ENCODE measurements around the gene RNF157.
A peak's percentile ranks its signal among the peaks of the same experiment; 100 is the strongest.
"Not testable (repeated sequence)": the region's sequence is repeated elsewhere in the genome, so short reads cannot be mapped to it uniquely, and the experiment has no call there.

The RNF157 gene

GRCh38 chr17:76270127-76270592, 29.9 kb upstream of the RNF157 start:
- no peak for FAIRE-seq

DNA sequence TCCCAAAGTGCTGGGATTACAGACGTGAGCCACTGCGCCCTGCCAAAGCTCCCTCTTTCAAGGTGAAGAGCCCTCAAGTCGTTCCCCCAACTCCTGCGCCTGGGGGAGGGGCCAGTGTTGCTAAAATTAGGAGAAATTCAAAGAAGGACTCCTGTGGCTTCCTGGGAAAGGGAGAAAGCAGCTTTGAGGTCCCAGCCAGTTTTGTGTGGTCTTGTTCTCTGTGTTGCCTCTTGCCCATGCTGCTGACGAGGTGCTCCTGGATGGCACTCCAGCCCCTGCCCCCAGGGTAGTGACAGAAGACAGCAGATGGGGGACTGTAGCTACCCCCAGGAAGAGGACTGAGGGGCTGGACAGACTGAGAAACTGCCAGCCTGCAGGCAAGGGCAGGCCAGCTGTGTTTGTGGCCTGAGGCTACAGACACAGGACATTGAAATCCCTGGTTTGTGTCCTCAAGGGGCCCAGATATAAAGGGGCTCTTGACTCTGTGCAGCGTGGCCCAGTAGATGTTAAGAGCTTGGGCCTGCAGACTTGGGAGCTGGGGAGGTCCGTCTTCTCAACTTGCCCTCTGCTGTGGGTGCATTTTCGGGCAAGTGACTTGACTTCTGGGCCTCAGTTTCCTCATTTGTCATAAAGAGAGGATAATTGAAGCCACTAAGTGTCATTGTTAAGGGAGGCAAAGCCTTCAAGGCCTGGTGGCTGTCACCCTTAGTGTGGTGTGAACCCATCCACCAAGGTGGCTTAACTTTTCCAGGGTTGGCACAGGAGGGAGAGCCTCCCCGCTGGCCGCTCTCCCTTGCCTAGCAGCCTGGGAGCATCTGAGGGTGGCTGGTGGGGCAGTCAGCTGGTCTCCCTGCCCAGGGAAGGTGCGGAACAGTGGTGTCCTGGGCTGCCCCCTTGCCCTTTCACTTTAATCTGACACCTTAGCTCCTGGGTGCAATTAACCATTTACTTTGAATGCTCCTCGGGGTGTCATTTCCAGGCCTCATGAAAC, 29.0 kb upstream of the RNF157 start:
- FAIRE-seq, result no peak

DNA sequence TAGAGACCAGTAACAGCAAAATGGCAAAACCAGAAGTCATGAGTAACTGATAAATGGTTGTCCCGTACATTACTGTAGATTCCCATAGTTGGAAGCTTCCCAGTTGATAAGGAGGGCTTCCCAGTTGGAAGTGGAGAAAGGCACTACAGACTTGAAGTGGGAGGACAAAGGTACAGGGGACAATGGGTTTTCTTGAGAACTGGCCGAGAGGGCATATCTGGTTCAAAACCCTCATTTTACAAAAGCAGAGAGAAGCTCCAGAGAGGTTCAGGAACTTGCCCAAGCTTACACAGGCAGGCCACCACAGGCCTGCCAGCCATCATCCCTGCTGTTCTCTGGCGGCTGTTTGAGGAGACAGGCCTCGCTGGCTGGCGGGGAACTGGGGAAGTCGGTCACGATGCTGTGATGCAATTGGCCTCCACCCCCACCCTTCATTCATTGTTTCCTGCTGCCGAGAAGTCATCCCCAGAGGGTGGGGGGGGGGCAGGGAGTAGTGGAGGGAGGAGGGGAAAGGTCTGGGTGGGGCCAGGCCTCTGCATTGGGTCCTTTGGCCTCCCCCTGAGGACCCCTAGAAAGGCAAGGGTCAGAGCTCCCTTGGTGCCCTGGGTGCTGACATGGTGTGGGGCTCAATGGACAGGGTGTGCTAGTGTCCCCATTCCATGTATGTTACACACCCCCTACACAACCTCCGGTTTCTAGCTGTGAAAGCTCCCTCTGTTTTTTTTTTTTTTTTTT, 27.9 kb upstream of the RNF157 start:
- FAIRE-seq, result no peak

DNA sequence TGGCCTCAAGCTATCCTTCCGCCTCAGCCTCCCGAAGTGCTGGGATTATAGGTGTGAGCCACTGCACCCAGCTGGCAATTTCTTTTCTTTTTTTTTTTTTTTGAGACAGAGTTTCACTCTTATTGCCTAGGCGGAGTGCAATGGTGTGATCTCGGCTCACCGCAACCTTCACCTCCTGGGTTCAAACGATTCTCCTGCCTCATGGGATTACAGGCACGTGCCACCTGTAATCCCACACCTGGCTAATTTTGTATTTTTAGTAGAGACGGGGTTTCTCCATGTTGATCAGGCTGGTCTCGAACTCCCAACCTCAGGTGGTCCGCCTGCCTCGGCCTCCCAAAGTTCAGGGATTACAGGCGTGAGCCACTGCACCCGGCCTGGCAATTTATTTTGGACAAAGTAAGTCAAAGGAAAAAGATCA, 27.3 kb upstream of the RNF157 start:
- FAIRE-seq, result not testable (repeated sequence)

GRCh38 chr17:76267051-76267576, 26.8 kb upstream of the RNF157 start:
- no peak for FAIRE-seq

DNA sequence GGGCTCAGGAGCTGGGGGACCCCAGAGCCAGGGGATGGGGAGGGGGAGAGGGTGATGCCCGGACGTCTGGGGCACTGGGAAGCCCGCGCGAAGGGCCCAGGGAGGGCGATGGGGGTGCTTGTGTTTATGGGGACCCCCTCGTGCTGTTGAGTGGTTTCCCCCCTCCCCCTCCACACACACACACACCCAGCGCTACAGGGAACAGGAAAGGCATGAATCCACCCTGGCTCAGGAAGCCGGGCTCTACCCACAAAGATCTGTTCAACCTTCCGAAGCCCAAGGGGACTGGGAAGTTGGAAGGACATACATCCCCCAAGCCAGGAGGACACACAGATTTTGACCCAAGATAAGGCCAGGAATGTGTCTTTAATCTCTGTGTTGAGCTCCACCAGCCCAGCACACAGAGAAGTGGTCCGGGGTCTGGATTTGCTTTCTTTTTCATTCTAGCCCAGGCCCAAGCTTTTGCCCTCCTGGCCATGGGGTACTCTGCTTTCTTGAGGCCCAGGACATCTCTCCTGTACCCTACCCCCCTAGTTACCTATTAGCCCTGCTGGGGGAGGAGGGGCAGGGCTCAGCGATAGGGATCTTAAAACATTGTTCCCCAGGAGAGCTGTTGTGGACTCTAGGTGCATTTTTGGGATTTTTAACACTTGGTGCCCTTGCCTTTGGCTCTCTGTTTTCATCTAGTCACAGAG, 26.1 kb upstream of the RNF157 start:
- FAIRE-seq, result no peak

DNA sequence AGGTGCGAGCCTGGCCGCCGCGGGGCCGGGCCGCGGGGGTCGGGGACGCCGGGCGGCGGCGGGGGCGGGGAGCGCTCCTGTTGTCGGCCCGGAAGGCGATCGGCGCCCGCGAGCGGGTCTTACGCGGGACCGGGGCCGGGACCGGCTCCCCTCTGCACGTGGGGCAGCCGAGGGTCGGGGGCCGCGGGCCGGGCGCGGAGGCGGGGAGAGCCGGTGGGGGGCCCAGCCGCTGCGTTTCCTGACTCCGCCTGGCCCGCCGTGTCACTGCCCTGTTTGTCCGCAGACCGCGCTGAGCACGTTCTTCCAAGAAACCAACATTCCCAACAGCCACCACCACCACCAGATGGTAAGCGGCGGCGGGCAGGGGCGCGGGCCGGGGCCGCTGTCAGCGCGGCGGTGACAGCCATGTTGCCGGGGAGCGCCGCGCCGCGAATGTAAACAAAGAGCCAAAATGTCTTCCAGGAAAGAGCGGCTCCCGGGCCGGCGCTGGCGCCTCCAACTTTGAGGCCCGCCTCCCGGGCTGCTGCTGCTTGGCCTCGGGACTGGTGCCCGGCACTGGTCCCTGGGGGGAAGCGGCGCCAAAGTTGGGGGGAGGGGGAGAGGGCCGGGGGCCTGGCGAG, 25.4 kb upstream of the RNF157 start:
- no peak for FAIRE-seq

DNA sequence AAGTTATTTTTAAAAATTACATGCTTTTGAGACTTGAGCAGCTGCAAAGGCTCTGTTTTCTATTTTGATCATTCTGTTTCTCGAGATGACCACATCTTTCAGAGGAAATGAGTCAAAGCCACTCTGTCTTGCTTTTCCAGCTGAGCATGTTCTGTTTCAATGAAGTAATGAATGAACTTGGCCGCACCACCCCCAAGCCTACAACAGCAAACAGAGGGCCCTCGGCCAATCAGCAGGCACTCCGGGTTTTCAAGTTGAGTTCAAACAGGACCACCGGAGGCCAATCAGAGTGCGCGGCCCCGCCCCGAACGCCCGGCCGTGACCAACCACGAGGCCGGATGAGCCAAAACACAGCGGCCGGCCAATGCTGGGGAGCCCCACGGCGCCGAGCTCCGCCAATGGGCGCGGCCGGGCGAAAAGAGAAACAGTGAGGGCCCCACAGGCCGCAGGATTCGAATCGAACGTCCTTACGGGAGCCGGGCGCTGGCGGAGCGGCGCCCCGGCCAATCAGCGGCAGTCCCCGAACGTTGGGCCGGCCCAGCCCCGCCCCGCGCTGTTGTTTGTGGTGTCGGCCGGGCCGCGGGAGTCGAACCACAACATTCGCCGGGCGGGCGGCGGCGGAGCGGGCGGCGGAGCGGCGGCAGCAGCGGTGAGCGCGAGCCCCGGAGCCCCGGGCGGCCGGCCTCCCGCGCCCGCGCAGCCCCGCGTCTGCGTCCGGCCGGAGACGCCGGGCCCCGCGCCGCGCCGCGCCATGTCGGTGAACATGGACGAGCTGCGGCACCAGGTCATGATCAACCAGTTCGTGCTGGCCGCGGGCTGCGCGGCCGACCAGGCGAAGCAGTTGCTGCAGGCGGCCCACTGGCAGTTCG, 24.7 kb upstream of the RNF157 start, which contains the start of gene UBALD2:
UBALD2 (plus strand) TSS at position 594 of the 869 bp plus-strand sequence; CDS start at position 752, 158 bp downstream.
- FAIRE-seq, result peak; percentile 62

- no peak for FAIRE-seq
These were observed 24.1 kb upstream of the RNF157 start for GRCh38 chr17:76264425-76264754.

DNA sequence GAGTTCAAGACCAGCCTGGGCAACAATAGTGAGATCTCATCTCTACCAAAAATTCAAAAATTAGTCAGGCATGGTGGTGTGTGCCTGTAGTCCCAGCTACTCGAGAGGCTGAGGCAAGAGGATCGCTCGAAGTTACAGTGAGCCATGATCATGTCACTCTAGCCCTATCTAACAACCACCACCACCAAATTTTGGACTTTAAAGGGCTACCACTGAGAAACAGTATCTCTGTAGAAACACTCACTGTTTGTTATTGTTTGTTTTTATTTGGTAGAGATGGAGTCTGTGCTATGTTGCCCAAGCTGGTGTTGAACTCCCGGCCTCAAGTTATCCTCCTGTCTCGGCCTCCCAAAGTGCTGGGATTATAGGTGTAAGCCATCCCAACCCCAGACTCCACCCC, 23.6 kb upstream of the RNF157 start:
- no peak for FAIRE-seq

- FAIRE-seq, result no peak
These were observed 22.5 kb upstream of the RNF157 start for GRCh38 chr17:76262732-76263344.

GRCh38 chr17:76261421-76262215, 21.3 kb upstream of the RNF157 start:
- FAIRE-seq, result no peak

GRCh38 chr17:76260669-76261068, 20.4 kb upstream of the RNF157 start:
- FAIRE-seq, result no peak

- FAIRE-seq, result no peak
These were observed 19.9 kb upstream of the RNF157 start for GRCh38 chr17:76260220-76260619.

DNA sequence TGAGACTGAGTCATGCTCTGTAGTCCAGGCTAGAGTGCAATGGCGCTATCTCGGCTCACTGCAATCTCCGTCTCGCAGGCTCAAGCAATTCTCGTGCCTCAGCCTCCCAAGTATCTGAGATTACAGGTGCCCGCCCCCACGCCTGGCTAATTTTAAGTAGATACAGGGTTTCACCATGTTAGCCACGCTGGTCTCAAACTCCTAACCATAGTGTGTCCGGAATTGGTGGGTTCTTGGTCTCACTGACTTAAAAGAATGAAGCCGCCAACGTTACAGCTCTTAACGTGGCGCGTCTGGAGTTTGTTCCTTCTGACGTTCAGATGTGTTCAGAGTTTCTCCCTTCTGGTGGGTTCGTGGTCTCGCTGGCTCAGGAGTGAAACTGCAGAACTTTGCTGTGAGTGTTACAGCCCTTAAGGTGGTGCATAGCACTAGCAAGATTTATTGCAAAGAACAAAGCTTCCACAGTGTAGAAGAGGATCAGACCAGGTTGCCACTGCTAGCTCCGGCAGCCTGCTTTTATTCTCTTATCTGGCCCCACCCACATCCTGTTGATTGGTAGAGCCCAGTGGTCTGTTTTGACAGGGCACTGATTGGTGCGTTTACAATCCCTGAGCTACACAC, 16.2 kb upstream of the RNF157 start:
- FAIRE-seq, result not testable (repeated sequence)

- FAIRE-seq, result no peak
These were observed 15.6 kb upstream of the RNF157 start for GRCh38 chr17:76255801-76256429.

DNA sequence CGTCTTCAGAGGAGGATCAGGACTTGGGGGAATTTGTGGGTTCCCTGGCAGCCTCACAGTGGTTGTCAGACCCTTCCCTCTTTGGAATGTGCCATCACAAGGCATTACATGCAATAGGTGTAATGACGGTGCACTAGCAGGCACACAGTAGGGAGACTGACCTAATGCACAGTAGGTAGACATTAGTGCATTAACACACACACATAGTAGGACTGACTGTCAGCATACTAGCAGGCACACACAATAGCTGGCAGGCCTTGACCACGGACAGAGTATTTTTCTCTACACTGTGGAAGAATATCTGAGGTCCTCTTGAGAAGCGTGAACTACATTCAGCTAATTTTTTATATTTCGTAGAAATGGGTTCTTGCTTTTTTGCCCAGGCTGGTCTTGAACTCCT, 14.0 kb upstream of the RNF157 start:
- no peak for FAIRE-seq

GRCh38 chr17:76253841-76254240, 13.5 kb upstream of the RNF157 start:
- no peak for FAIRE-seq

All from islet of Langerhans (tissue), 1 donor.